Measurements from ENCODE around the gene PAM. TPM values are rescaled to one million over a fixed set of nuclear protein-coding genes. Genes with fewer than 3 reads are reported as not detected.
"Not testable (repeated sequence)": the region's sequence is repeated elsewhere in the genome, so short reads cannot be mapped to it uniquely, and the experiment has no call there.

Gene PAM
- total RNA-seq, 1 donor from 2014 or later, result 27.9 TPM

- intact Hi-C loops (cut with micrococcal nuclease), result no loop called here
Measured at GRCh38 chr5:102750151-102750834, 4.8 kb upstream of the PAM start.

- intact Hi-C loops (cut with micrococcal nuclease), result not testable (repeated sequence)
Measured at GRCh38 chr5:102751903-102752376, 3.2 kb upstream of the PAM start.

- intact Hi-C loops (cut with micrococcal nuclease), result loop anchor here (1.0 kb wide), 1 partner anchor 8 kb away; no protein-coding TSS in a partner anchor
Measured at GRCh38 chr5:102753889-102754766, 977 bp upstream of the PAM start.

DNA sequence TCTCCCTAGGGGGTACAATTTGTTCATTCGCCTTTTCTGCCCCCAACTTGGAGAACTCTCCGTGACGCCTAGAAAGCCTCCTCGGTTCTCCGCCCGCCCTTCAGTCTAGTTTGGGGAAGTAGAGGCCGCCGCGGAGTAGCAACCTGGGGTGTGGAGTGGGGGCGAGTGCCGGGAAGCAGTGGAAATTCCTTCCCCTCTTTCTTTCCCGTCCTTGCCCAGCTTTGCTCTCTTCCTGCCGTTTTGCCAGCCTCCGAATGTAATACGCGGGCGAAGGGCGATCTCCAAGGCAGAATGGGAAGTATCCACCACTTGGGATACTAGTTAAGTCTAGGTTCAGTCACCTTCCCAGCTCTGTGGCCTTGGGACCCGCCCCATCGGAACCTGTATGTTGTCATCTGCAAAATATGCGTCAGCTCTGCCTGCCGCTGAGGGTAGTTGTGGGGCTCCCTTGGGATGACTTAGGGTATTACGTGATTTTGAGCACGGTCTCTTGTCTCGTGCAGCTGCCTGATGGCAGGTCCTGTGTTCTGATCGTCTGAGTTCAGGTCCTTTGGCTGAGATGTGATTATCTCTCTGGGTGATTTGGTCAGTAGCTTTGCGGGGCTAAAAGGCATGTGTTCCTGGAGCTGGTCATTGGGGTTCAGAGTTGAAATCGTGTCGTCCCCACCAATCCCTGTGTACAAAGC is 724 bp downstream of the PAM start:
- intact Hi-C loops (cut with micrococcal nuclease), result loop anchor here (1.0 to 5.0 kb wide), 5 partner anchors 364 to 502 kb away; partner anchors contain the start of genes GIN1, MACIR, PPIP5K2 and SLCO4C1

GRCh38 chr5:102758576-102758975 is 3.5 kb downstream of the PAM start:
- intact Hi-C loops (cut with micrococcal nuclease), result loop anchor here (5.0 kb wide), 2 partner anchors 454 to 461 kb away; partner anchors contain the start of gene SLCO4C1

- intact Hi-C loops (cut with micrococcal nuclease), result loop anchor here (5.0 kb wide), 2 partner anchors 453 to 462 kb away; partner anchors contain the start of gene SLCO4C1
Measured at GRCh38 chr5:102759289-102759688, 4.2 kb downstream of the PAM start.

DNA sequence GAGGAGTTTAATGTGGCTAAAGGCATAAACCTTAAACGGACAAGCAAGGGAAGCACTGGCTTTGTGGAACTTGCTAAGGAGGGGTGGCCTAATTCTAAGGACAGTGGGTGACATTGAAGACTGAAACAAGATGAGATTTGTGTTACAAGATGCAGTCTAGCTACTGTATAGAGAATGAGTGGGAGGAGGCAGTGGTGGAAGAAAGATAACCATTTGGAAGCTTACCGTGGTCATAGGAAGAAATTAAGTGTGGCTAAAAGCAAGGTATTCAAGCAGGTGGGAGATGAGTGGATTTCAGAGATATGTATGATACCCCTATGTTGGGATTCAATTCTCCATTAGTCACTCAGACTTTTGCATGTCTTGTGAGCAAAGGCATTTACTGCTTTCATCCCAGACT is 4.6 kb downstream of the PAM start:
- intact Hi-C loops (cut with micrococcal nuclease), result loop anchor here (5.0 kb wide), 2 partner anchors 453 to 462 kb away; partner anchors contain the start of gene SLCO4C1

DNA sequence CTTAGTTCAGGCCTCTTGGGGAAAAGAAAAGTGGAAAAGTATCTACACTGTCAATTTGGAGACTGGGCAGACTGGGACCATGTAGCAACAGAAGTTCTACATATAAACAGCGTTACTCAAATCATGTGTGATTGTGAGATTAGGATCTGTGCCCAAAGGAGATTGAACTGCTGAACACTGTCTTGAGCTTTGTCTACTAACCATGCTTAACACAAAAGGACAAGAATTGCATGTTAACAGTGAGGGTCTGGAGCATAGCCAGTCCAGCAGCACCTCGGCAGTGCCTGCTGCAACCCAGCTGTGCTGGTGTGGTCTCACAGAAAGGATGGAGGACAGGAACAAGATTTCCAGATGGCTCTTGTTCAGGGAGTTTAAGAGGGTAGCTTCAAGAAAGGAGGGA is 5.7 kb downstream of the PAM start:
- intact Hi-C loops (cut with micrococcal nuclease), result no loop called here

DNA sequence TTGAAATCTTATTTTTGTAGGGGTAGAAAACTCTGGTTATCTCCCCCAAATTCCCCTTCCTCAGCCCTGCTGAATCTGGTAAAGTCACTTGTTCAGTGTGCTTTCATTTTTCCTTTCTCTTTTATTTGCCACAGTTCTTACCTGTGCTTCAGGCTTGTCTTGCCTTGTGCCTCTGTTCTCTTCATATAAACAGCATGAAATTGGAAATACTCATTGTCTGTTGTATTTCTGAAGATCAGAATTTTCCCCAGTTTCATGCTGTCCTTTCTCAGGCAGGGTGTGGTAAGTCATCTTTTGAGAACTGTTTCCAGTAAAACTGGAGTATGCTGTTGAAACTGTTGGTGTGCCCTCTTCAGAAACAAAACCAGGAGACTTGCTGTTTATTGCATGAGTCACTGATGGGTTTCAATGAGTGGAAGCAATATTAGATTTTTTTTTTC is 7.0 kb downstream of the PAM start:
- intact Hi-C loops (cut with micrococcal nuclease), result loop anchor here (1.0 to 2.0 kb wide), 2 partner anchors 8 to 19 kb away; no protein-coding TSS in a partner anchor

GRCh38 chr5:102762562-102763227 is 7.6 kb downstream of the PAM start:
- intact Hi-C loops (cut with micrococcal nuclease), result loop anchor here (1.0 to 2.0 kb wide), 3 partner anchors 8 to 18 kb away; no protein-coding TSS in a partner anchor

DNA sequence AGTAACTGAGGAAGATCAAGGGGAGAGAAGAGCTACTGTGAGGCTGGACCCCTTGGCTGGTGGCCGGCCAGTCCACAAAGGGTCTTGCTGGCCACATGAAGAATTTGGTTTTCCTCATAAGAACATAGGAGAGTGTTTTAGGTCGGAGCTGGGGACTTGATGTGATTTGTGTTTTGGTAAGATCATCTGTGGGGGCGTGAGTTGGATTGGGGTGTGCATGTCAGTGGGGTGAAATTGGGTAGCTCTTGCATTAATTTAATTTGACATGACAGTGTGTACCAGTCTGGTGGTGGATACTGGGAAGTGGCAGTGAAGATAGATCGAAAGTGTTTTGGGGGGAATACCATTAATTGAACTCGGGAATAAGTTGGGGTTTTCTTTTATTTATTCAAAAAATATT is 8.6 kb downstream of the PAM start:
- intact Hi-C loops (cut with micrococcal nuclease), result loop anchor here (1.0 to 2.0 kb wide), 2 partner anchors 8 to 17 kb away; no protein-coding TSS in a partner anchor

DNA sequence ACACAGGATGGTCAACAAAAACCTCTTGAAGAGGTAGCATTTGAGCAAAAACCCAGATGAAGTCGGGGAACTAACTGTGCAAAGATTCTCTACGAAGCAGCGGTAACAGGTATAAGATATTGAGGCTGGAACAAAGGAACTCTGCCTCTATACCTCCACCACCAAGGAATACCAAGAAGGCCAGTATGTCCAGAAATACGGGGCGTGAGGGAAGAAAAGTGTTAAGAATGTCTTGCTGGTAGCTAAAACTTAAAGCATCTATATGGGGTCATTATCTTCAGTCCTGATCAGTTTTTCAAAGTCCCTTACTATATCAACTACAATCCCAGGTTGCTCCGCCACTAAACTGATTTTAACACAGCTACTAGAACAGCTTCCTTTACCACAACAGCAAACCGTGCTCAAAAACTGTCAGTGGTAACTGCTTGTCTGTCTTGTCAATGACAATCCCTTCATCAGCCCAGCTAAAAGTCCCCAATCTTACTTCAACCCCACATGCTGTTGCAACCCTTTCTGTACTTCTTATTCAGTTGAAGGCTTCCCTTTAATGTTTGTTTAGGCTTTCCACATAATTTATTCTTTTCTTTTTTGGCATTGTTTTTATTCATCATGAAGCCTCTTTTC is 9.4 kb downstream of the PAM start:
- intact Hi-C loops (cut with micrococcal nuclease), result no loop called here

DNA sequence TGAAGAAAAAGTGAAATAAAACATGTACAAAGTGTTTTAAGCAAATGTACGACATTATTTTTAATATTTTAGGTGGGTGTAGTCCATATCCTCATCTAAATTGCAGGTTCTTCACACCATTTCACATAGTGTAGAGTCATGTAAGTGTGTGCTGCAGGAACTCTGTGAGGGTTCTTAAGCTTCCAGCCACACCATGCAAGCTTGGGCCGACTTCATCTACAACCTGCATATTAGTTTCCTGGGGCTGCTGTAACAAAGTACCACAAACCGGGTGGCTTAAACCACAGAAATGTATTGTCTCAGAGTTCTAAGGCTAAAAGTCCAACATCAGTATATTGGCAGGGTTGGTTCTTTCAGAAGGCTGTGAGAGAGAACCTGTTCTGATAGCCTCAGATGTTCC is 10.2 kb downstream of the PAM start:
- intact Hi-C loops (cut with micrococcal nuclease), result no loop called here

GRCh38 chr5:102766295-102767090 is 11.4 kb downstream of the PAM start:
- intact Hi-C loops (cut with micrococcal nuclease), result no loop called here

- intact Hi-C loops (cut with micrococcal nuclease), result no loop called here
Measured at GRCh38 chr5:102767862-102768261, 12.8 kb downstream of the PAM start.

DNA sequence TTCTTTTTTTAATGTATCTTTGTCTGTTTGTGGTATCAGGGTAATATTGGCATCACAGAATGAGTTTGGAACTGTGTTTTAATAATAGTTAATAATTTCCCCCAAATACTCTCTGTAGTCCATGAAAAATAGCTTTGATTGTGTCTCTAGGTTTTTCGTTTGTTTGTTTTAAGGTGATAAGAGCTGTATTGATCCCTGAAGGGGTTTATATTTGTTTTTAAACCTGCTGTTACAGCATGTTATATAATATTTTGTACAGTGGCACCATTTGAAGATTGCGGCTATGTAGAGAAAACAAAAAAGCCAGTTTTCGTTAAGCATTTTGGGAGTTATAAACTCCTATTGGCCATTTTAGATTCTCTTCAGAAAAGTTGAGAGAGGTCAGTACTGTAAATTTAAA is 15.7 kb downstream of the PAM start:
- intact Hi-C loops (cut with micrococcal nuclease), result loop anchor here (1.0 kb wide), 1 partner anchor 8 kb away; no protein-coding TSS in a partner anchor

DNA sequence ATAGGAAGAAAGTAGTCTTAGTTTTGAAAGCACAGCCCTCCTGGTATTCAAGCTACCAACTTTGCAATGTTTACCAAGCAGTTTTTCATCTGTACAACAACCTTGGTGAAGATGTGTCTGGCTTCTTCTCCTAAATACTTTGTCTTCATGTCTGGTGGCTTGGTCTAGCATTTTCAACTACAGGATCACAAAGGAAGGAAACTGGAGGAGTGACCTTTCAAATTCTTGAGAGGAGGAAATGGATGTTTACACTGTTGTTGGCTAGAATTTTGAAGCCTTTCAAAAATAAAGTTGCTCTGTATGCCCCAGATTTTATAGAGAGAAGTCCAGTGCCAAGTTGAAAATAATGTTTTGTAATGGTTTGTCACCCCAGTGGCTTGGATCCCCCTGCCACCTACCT is 16.3 kb downstream of the PAM start:
- intact Hi-C loops (cut with micrococcal nuclease), result loop anchor here (1.0 kb wide), 1 partner anchor 8 kb away; no protein-coding TSS in a partner anchor

DNA sequence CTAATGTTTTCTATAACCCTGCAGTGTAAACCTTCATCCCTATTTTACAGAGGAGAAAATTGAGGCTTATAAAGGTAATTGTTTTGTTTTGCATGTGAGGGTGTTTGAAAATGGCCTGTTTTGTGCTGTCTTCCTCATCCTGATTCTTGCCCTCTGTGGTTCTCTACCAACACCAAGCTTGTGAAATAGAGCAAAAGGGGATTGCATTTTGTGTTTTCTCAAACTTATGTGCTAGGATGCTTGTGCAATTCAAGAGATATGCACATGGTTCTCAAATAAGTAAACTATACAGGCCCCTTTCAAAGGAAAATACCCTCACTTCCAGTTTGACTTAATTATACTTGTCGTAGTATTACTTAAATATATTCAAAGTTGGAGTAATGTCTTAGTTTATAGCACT is 17.2 kb downstream of the PAM start:
- intact Hi-C loops (cut with micrococcal nuclease), result no loop called here

DNA sequence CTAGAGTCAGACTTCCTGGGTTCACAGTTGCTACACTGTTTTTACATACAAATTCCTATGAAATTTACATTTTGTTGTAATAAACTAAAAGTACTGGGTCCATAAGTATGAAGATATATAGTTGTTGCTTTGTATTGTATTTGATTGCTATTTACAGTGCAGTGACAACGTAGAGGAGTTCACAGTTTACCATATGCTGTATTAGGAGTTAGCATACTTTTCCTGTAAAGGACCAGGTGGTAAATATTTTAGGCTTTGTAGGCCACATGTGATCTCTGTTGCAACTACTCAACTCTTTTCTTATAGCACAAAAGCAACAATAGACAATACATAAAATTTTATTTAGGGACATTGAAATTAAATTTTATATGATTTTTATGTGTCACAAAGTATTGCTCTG is 18.0 kb downstream of the PAM start:
- intact Hi-C loops (cut with micrococcal nuclease), result no loop called here
